Neuron (in vitro differentiated cells): ENCODE data around the gene SLC7A8.
"Not testable (repeated sequence)": the region's sequence is repeated elsewhere in the genome, so short reads cannot be mapped to it uniquely, and the experiment has no call there.

ENCODE experiments used
- H2AFZ ChIP-seq: one replicate; pipeline ENCODE4 v1.6.1; 2013; ENCODE audit warnings: low read depth, mild to moderate bottlenecking, inconsistent platforms, low read length, moderate library complexity
- H3K27me3 ChIP-seq: one replicate; pipeline ENCODE4 v1.6.1; 2013; ENCODE audit warnings: low read length; ENCODE audit not compliant: insufficient read depth
- H3K36me3 ChIP-seq: one replicate; pipeline ENCODE4 v1.6.1; 2013; ENCODE audit warnings: low read length; ENCODE audit not compliant: insufficient read depth
- H3K4me1 ChIP-seq: one replicate; pipeline ENCODE4 v1.6.1; 2013; ENCODE audit warnings: low read length; ENCODE audit not compliant: insufficient read depth
- H3K4me3 ChIP-seq: 2 replicates; pipeline ENCODE4 v1.5.1; 2013; ENCODE audit warnings: mild to moderate bottlenecking, low read length, moderate library complexity
- H3K9me3 ChIP-seq: one replicate; pipeline ENCODE4 v1.6.1; 2013; ENCODE audit warnings: low read length

The SLC7A8 gene

GRCh38 chr14:23202001-23202400 lies 18.5 kb upstream of the SLC7A8 start:
- H3K27me3 ChIP-seq: no peaks in the 10 kb centered on the region
- H3K4me1 ChIP-seq: no peaks in the 10 kb centered on the region
- no peak overlapping the region for H2AFZ ChIP-seq
- H3K9me3 ChIP-seq: no peaks in the 10 kb centered on the region
- no peak overlapping the region for H3K4me3 ChIP-seq
- H3K36me3 ChIP-seq: no peaks in the 10 kb centered on the region

DNA sequence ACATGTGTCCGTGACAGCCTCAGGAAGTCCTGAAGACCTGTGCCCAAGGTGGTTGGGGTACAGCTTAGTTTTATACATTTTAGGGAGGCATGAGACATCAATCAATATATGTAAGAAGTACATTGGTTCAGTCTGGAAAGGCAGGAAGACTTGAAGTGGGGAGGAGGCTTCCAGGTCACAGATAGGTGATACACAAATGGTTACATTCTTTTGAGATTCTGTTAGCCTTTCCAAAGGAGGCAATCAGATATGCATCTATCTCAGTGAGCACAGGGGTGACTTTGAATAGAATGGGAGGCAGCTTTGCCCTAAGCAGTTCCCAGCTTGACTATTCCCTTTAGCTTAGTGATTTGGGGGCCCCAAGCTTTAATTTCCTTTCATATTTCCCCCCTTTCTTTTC lies 15.7 kb upstream of the SLC7A8 start:
- H3K4me1 ChIP-seq: not testable (repeated sequence)

GRCh38 chr14:23196487-23196886 lies 13.0 kb upstream of the SLC7A8 start:
- H3K4me3 ChIP-seq, H3K36me3 ChIP-seq, H3K4me1 ChIP-seq, H3K27me3 ChIP-seq, H3K9me3 ChIP-seq, H2AFZ ChIP-seq: not testable (repeated sequence)

More for the DNA sequence above, 15.7 kb upstream of the SLC7A8 start:
- not testable (repeated sequence) for H3K4me3 ChIP-seq, H3K27me3 ChIP-seq, H3K36me3 ChIP-seq, H2AFZ ChIP-seq, H3K9me3 ChIP-seq

DNA sequence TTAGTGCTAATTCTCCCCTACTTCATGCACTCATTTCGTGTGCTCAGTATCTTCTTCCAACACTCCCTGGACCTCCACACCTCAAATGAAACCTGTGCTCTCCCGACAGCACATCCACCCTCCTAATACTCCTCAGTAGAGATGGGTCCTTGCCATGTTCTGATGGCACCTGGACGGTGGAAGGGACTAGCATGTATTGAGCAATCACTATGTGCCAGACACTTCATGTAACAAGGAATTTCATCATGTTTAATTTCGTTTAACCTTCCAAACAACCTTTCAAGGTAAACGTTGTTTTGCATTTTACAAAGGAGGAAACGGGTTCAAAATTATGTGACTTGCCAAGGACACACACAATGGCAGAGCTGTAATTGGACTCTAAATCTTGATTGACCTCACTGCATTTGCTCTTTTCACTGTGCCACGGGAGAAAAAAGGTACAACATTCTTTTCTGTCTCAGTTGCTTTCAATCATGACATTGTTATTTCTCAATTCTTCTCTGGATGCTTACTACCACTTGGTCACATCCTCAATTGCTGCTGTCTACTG lies 12.2 kb upstream of the SLC7A8 start:
- H3K27me3 ChIP-seq: no peaks in the 10 kb centered on the region
- H3K4me3 ChIP-seq: no peak overlapping the region
- no peaks in the 10 kb centered on the region for H3K36me3 ChIP-seq
- H2AFZ ChIP-seq: no peak overlapping the region
- H3K4me1 ChIP-seq: no peaks in the 10 kb centered on the region
- H3K9me3 ChIP-seq: no peaks in the 10 kb centered on the region

- Histone ChIP-seq H3K36me3 (no peaks in the 10 kb centered on the region), H3K27me3 (no peaks in the 10 kb centered on the region), H3K9me3 (no peaks in the 10 kb centered on the region), H2AFZ (no peak overlapping the region), H3K4me1 (no peaks in the 10 kb centered on the region), H3K4me3 (no peak overlapping the region)
Observed at GRCh38 chr14:23193432-23193831, 10.0 kb upstream of the SLC7A8 start.

DNA sequence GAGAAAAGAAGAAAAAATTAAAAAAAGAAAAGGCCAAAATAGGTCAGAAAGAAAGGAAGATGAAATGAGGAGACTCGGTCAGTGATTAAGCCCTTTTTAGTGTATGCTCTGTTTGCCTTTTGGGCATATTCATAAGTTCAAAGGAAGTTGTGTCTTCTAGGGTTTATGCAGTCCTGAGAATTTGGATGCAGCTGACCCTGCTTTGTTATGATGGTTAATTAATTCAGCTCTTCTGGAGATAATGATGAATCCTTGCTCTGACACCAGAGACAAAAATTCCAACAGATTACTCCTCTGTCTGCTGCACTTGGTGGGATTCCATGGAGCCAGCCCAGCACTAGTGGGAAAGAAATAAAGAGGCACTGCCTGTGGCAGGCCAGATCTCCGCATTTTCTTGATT lies 4.5 kb upstream of the SLC7A8 start:
- Histone ChIP-seq H3K27me3 (no peaks in the 10 kb centered on the region), H2AFZ (no peak overlapping the region), H3K4me1 (peaks cover 8% of the 10 kb centered on the region), H3K4me3 (no peak overlapping the region), H3K9me3 (no peaks in the 10 kb centered on the region), H3K36me3 (no peaks in the 10 kb centered on the region)

DNA sequence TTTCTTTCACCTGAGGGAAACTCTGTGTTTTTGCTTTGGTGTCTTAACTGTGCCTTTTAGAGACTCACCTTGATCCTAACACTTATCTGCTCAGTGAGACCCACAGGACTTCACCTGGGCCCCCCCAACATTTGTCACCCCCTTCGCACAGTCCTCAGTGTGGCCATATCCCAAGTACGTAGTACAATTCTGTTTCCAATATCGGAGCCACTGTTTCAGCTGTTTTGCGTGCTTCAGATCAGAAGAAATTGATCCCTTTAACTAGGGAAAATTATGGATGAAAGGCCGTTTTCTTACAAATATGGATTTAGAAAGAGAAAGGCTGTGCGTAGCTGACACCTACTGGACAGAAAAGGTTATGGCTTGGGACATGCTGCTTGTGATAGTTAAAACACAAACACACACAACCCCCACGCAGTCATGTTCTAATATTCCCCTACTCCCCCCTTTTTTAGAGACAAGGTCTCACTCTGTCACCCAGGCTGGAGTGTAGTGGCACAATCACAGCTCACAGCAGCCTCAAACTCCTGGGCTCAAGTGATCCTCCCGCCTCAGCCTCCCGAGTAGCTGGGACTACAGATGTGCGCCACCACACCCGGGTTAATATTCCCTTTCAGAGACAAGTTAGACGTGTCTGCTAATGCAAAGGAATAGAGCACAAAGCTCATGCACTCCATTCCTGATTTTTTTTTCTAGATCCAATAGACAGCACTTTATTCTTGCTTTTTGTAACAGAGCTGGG lies 3.6 kb upstream of the SLC7A8 start:
- Histone ChIP-seq H3K36me3 (no peaks in the 10 kb centered on the region), H3K9me3 (no peaks in the 10 kb centered on the region), H2AFZ (no peak overlapping the region), H3K4me3 (no peak overlapping the region), H3K4me1 (peaks cover 15% of the 10 kb centered on the region), H3K27me3 (peaks cover 8% of the 10 kb centered on the region)

DNA sequence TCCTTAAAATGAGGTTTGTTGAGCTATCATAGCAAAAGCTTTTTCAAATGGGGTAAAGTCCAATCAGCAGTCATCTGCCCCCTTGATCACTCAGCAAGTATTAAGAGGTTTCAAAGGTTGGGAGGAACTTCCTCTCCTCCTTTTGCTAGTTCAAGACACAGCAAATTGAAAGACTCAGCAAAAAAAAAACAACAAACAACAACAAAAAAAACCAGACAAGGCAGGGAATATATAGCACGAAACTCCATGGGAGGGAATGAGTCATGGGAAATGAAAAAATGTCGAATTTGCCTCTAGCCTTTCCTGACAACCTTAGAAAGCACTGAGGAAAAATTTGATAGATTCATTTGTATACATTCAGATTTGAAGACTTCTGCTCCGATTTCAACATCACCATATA lies 1.6 kb upstream of the SLC7A8 start:
- no peak overlapping the region for H2AFZ ChIP-seq
- H3K4me1 ChIP-seq: peaks cover 15% of the 10 kb centered on the region
- H3K36me3 ChIP-seq: no peaks in the 10 kb centered on the region
- peaks cover 15% of the 10 kb centered on the region for H3K27me3 ChIP-seq
- no peak overlapping the region for H3K4me3 ChIP-seq
- H3K9me3 ChIP-seq: no peaks in the 10 kb centered on the region

GRCh38 chr14:23183158-23183470 lies 346 bp downstream of the SLC7A8 start:
- Histone ChIP-seq H3K27me3 (peaks cover 15% of the 10 kb centered on the region), H2AFZ (no peak overlapping the region)

DNA sequence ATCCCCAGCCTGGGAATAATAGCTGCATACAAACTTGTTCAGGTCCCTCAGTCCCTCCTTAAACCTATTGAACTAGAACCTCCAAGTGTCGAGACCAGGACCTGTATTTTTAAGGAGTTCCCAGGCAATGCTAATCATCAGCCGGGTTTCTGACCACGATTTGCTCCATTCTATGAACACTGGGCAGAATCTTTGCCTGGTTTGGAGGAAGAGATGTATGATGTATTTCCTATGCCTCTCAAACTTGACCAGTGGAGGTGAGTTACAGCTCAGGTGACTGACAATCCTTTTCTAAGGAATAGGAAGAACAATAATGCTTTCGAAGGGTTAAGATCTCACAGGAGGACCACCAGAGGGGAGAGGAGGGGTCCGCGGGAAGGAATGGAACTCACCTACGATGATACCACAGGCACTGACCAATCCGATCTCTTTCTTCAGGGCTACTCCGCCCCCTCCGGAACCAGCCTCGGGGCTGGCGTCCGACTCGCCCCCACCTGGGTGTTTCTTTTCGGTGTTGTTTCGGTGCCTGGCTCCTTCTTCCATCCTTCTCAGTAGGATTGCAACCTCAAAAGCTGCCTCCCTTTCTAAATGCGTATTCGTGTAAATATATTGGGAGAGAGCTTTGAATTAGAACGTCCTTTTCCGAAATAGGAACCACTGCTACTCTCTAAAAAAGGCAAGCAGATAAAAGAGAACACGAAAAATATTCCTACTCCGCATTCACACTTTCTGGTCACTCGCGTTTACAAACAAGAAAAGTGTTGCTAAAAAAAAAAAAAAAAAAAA lies 895 bp downstream of the SLC7A8 start:
- H3K36me3 ChIP-seq: no peaks in the 10 kb centered on the region
- H3K9me3 ChIP-seq: no peaks in the 10 kb centered on the region
- peaks cover 11% of the 10 kb centered on the region for H3K4me1 ChIP-seq
- peak overlapping the region; percentile 49 for H3K4me3 ChIP-seq
- peaks cover 15% of the 10 kb centered on the region for H3K27me3 ChIP-seq
- peak overlapping the region; percentile 41 for H2AFZ ChIP-seq

More at GRCh38 chr14:23183158-23183470, 346 bp downstream of the SLC7A8 start:
- no peaks in the 10 kb centered on the region for H3K36me3 ChIP-seq
- H3K4me1 ChIP-seq: peaks cover 15% of the 10 kb centered on the region
- H3K4me3 ChIP-seq: peak overlapping the region; percentile 49
- H3K9me3 ChIP-seq: no peaks in the 10 kb centered on the region

- Histone ChIP-seq H3K9me3 (no peaks in the 10 kb centered on the region), H3K36me3 (no peaks in the 10 kb centered on the region), H3K27me3 (peaks cover 15% of the 10 kb centered on the region), H3K4me3 (no peak overlapping the region), H2AFZ (no peak overlapping the region), H3K4me1 (peaks cover 11% of the 10 kb centered on the region)
Observed at GRCh38 chr14:23181946-23182345, 1.5 kb downstream of the SLC7A8 start.

GRCh38 chr14:23181453-23181852 lies 2.0 kb downstream of the SLC7A8 start:
- Histone ChIP-seq H3K9me3 (no peaks in the 10 kb centered on the region), H2AFZ (no peak overlapping the region), H3K4me1 (peaks cover 11% of the 10 kb centered on the region), H3K27me3 (peaks cover 15% of the 10 kb centered on the region), H3K4me3 (no peak overlapping the region), H3K36me3 (no peaks in the 10 kb centered on the region)

DNA sequence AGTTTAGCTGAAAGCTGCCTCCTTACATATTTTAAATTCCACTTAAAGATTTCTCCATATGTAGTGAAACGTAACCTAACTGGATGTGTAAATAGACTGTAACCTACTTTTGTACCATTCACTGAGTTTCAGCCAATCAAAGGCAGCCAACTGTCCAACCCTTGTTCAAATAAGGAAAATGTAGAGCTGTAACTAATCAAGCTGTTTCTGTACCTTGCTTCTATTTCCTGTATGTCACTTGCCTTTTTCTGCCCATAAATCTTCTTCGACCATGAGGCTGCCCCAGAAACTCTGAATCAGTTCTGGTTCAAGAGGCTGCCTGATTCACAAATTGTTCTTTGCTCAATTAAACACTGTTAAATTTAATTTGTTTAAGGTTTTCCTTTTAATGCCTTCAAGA lies 6.3 kb downstream of the SLC7A8 start:
- Histone ChIP-seq H2AFZ (no peak overlapping the region), H3K4me1 (peaks cover 4% of the 10 kb centered on the region), H3K4me3 (no peak overlapping the region), H3K36me3 (no peaks in the 10 kb centered on the region), H3K9me3 (no peaks in the 10 kb centered on the region), H3K27me3 (peaks cover 8% of the 10 kb centered on the region)
